Parathyroid adenoma (tissue), 2 donors: ENCODE results near the gene CYBRD1.

Experiments used
- H2AFZ ChIP-seq: fragments of 300-600 bp; sonication (generic); one replicate; pipeline ENCODE4 v1.7.0; 2017; ENCODE audit warnings: antibody characterized with exemption, mild to moderate bottlenecking
- H3K27ac ChIP-seq: fragments of 300-600 bp; sonication (generic); one replicate; pipeline ENCODE4 v1.7.0; 2017
- H3K27me3 ChIP-seq: fragments of 300-600 bp; sonication (generic); one replicate; pipeline ENCODE4 v1.7.0; 2017; ENCODE audit warnings: low read length; ENCODE audit not compliant: control insufficient read depth, insufficient read depth
- H3K36me3 ChIP-seq: fragments of 300-600 bp; sonication (generic); one replicate; pipeline ENCODE4 v1.7.0; 2017; ENCODE audit warnings: low read length; ENCODE audit not compliant: control insufficient read depth, insufficient read depth
- H3K4me1 ChIP-seq: fragments of 300-600 bp; sonication (generic); one replicate; pipeline ENCODE4 v1.7.0; 2017; ENCODE audit warnings: control low read depth
- H3K4me2 ChIP-seq: fragments of 300-600 bp; sonication (generic); one replicate; pipeline ENCODE4 v1.7.0; 2017; ENCODE audit warnings: low read length
- H3K4me3 ChIP-seq: fragments of 300-600 bp; sonication (generic); one replicate; pipeline ENCODE4 v1.7.0; 2017; ENCODE audit warnings: low read depth, low read length
- H3K79me2 ChIP-seq: fragments of 300-600 bp; sonication (generic); one replicate; pipeline ENCODE4 v1.7.0; 2017; ENCODE audit warnings: control low read depth
- H3K9ac ChIP-seq: fragments of 300-600 bp; sonication (generic); one replicate; pipeline ENCODE4 v1.7.0; 2017; ENCODE audit warnings: mild to moderate bottlenecking
- H3K9me3 ChIP-seq: fragments of 300-600 bp; sonication (generic); one replicate; pipeline ENCODE4 v1.7.0; 2017; ENCODE audit warnings: low read length; ENCODE audit not compliant: control insufficient read depth
- CTCF ChIP-seq: fragments of 300-600 bp; sonication (generic); IDR thresholded peaks from one replicate; pipeline ENCODE4 v1.7.0; 2017; ENCODE audit warnings: antibody characterized with exemption, mild to moderate bottlenecking
- donor health status: primary hyperparathyroidism.

CYBRD1 gene

GRCh38 chr2:171521361-171522051, 768 bp upstream of the CYBRD1 start:
- TF ChIP-seq CTCF = no peak
- Histone ChIP-seq H3K9ac (peak overlapping the region; percentile 29), H3K27me3 (no peaks in the 10 kb centered on the region), H3K27ac (peak overlapping the region; percentile 5), H2AFZ (peak overlapping the region; percentile 98), H3K4me1 (no peaks in the 10 kb centered on the region), H3K36me3 (no peaks in the 10 kb centered on the region), H3K9me3 (no peaks in the 10 kb centered on the region), H3K4me2 (peak overlapping the region; percentile 93), H3K4me3 (peak overlapping the region; percentile 66), H3K79me2 (no peaks in the 10 kb centered on the region)

DNA sequence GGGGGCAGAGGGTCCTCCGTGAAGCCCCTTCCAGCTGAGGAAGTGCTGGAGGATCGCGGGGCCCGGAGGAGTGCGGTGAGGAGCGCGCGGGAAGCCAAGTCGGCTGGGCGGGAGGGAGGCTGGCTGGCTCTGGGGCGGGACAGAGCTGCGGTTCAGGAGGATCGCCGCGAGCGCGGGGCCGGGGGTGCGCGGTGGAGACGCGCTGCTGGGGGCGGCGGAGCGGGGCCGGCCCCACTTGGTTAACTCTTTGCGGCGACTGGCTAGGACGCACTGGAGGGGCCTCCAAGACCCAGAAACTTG, 464 bp downstream of the CYBRD1 start:
- H3K36me3 ChIP-seq = no peaks in the 10 kb centered on the region
- TF ChIP-seq CTCF = no peak
- H3K9ac ChIP-seq = peak overlapping the region; percentile 59
- peak overlapping the region; percentile 93 for H3K4me2 ChIP-seq
- H2AFZ ChIP-seq = peak overlapping the region; percentile 98
- no peaks in the 10 kb centered on the region for H3K27me3 ChIP-seq
- H3K79me2 ChIP-seq = no peaks in the 10 kb centered on the region
- H3K4me3 ChIP-seq = peak overlapping the region; percentile 66
- H3K4me1 ChIP-seq = no peaks in the 10 kb centered on the region
- H3K27ac ChIP-seq = peak overlapping the region; percentile 63
- no peaks in the 10 kb centered on the region for H3K9me3 ChIP-seq

DNA sequence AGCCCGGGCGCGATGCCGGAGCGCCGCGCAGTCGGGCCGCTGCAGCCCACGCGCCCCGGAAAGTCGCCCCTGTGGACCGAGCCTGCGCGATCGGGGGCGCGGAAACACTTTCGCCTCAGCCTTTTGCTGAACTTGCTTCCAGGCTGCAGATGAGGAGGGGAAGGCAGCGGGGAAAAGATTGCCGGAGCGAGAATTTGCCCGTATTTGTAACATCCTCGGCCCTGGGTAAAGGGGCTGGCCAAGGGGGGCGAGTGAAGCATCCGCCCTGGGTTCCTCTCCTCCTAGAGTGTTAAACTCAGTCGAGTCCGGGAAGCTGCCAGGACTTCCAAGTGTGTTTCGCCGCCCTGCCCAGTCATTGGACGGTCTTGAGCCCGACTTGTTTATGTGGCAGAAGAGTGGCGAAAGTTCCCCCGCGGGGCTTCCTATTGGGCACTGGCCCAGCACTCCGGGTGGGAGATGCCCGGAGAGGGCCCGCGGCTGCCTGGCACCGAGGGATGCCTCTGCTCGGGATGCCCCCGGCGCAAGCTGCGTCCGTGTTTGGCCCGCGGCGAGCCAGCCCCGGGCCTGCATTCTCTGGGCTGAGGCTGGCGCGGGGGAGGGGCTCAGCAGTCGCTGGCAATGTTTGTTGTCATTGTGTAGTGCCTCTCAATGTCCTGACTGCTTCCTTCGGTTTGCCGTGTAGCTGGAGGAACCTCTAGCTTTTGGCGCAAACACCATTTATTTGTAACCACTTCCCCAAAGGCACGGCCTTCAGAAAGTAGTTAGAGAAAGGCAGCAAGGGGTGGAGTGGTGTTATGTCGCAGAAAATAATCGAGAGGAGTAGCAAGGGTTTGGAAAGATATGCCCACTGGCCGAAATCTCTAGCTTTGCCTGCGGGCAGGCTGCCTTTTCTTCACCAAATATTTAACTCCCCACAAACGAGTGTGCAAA, 1.1 kb downstream of the CYBRD1 start:
- H3K9ac ChIP-seq = peak overlapping the region; percentile 59
- peak overlapping the region; percentile 98 for H2AFZ ChIP-seq

DNA sequence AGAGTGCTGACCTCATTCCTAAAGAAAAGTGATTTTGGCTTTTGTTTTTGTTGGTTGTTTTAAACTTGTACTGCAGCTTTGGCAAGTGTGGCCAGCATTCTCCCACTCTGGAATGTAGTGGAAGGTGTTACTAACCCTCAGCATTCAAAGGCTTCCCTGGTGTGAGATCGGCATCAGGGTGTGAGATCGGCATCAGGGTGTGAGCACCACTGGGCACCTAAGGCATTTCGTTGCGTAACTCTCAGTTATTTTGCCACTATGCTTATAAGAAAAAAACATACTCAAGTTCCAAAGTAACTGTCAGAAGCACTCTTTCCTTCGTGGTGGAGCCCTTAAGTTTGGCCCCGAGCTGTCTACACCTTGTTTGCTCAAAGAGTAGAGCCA, 1.7 kb downstream of the CYBRD1 start:
- Histone ChIP-seq H3K27ac (peak overlapping the region; percentile 63), H3K36me3 (no peaks in the 10 kb centered on the region), H3K4me1 (no peaks in the 10 kb centered on the region), H2AFZ (peak overlapping the region; percentile 98), H3K4me3 (peak overlapping the region; percentile 66), H3K4me2 (peak overlapping the region; percentile 93), H3K27me3 (no peaks in the 10 kb centered on the region), H3K9me3 (no peaks in the 10 kb centered on the region), H3K9ac (no peak overlapping the region), H3K79me2 (no peaks in the 10 kb centered on the region)
- no peak for TF ChIP-seq CTCF

More for the DNA sequence above, 1.1 kb downstream of the CYBRD1 start:
- no peaks in the 10 kb centered on the region for H3K36me3 ChIP-seq
- H3K4me2 ChIP-seq = peak overlapping the region; percentile 93
- no peaks in the 10 kb centered on the region for H3K4me1 ChIP-seq
- peak overlapping the region; percentile 63 for H3K27ac ChIP-seq
- no peaks in the 10 kb centered on the region for H3K27me3 ChIP-seq
- H3K9me3 ChIP-seq = no peaks in the 10 kb centered on the region
- no peaks in the 10 kb centered on the region for H3K79me2 ChIP-seq
- H3K4me3 ChIP-seq = peak overlapping the region; percentile 66
- no peak for TF ChIP-seq CTCF
